Glomerular visceral epithelial cell (primary cell): ENCODE data around the gene ZNF682.
A peak's percentile ranks its signal among the peaks of the same experiment; 100 is the strongest.
"Not testable (repeated sequence)": the region's sequence is repeated elsewhere in the genome, so short reads cannot be mapped to it uniquely, and the experiment has no call there.

Experiments
- DNase-seq: peaks from one replicate; pipeline ENCODE4 v3.0.0-alpha.2; 2016; ENCODE audit errors: extremely low spot score

ZNF682 gene

DNA sequence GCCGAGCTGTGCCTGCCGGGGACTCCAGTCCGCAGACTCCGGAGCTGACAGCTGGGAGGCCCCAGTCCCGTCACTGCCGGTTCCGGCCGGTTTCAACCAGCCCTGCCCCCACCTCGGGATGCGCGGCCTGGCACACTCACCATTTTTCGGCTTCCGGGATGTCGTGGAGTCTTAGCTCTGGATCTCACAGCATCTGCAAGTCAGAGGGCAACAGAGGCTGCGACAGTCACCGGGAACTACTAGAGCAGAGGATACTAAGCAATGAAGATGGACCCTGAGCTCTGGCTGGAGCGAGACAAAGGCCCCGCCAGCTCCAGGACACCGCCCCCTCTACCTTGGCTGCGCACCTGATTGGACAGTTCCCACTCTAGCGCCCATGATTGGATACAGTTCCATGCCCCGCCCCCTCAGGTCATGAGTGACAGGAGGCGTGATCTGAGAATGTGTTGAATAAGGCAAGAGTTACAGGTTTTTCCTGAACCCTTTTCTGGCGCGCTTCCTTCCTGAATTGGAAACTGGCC is at the start of gene ZNF682:
ZNF682 (minus strand) TSS at position 303 of the 521 bp plus-strand sequence; CDS start at position 143, 160 bp downstream.
- DNase-seq: peak; percentile 68

DNA sequence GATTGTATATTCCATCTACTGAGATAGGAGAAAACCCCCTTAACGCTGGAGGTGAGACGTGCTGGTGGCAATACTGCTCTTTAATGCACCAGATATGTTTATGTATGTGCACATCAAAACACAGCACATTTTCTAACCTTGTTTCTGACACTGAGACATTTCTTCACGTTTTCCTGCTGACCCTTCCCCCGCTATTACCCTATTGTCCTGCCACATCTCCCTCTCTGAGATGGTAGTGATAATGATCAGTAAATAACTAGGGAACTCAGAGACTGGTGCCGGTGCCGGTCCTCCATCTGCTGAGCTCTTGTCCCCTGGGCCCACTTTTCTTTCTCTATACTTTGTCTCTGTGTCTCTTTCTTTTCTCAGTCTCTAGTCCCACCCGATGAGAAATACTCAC is 43.6 kb upstream of the ZNF682 start:
- DNase-seq: not testable (repeated sequence)

DNA sequence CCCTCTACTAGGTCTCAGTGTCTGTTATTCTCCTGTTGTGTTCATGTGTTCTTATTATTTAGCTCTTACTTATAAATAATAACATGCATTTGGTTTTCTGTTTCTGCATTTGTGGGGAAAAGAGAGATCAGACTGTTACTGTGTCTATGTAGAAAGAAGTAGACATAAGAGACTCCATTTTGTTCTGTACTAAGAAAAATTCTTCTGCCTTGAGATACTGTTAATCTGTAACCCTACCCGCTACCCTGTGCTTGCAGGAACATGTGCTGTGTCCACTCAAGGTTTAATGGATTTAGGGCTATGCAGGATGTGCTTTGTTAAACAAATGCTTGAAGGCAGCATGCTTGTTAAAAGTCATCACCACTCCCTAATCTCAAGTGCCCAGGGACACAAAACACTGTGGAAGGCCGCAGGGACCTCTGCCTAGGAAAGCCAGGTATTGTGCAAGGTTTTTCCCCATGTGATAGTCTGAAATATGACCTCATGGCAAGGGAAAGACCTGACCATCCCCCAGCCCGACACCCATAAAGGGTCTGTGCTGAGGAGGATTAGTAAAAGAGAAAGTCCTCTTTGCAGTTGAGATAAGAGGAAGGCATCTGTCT is 43.0 kb upstream of the ZNF682 start:
- not testable (repeated sequence) for DNase-seq

DNA sequence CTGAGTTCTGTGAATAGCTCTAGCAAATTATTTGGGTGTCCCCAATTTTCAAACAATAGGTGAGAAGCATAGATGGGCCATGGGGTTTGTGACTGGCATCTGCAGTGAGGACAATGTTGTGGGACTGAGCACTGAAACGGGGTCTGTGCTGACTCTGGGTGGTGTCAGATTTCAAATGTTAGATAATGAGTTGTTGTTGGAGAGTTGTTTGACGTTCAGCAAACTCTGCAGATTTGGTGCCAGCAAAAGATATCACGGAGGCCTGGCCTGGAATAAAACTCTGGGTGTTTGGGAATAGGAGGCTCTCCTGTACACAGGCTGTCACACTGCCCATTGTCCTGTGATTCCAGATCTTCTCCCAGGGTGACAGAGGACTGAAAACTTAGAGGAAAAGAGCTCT is 41.4 kb upstream of the ZNF682 start:
- DNase-seq: no peak

DNA sequence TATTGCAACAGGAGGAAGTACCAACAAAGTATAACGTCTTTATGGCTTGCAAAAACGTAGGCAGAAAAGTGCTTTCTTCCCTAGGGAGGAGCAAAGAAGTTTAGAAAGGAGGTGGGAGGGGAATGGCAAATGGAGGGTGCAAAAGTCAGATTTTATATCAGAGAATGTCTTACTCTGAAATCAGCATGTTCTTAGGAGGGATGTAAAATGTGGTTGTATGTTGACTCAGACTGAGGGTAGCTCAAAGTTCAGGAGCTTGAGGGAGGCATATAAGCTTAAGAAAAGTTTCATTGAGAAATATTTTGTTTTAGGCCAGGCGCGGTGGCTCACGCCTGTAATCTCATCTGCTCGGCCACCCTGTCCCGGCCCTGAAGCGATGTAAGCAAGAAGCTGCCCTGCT is 40.2 kb upstream of the ZNF682 start:
- no peak for DNase-seq

DNA sequence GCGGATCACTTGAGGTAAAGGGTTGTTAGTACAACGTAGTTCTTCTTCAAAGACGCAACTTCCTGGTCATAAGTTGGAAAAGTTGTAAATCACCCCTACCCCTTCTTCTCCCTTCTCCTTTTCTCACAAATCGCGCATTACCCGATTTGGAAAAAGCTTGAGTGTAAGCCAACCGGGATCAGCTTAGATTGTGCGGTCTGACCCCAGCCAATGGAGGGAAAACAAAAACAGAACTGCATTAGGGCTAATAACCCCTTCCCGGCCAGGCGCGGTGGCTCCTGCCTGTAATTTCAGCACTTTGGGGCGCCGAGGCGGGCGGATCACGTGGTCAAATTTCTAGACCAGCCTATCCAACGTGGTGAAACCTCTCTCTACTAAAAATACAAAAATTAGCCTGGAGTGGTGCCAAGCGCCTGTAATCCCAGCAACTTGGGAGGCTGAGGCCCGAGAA is 39.3 kb upstream of the ZNF682 start:
- no peak for DNase-seq

DNA sequence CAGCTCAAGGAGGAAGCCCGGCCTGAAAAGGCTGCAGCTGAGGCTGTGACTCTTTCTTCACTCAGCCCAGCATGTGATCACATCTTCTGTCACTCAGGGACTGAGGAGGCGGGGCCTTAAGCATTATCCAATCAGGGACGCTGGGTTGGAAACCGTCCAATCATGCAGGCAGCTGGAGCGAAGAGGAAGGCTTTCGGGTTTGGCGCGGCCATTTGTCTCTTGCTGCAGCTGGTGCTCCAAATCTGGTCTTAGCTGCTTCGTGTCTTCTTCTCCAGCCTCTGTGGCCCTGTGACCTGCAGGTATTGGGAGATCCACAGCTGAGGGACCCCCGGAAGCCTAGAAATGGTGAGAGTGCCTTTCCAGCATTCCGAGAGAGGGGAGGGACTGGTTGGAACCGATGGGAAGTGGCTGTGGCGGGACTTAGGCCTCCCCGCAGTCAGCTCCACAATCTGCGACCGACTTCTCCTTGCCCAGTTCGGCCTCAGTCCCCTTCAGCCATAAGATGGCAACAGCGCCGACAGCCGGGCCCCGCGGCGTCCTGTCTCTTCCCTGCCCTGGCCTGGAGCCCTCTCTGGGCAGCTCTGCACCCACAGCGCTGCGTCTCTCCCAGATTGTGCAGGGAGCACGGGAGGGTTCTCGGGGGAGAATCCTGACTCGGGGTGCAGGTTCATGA is 38.6 kb upstream of the ZNF682 start, which contains the start of gene ZNF90:
ZNF90 (plus strand) TSS at position 210 of the 673 bp plus-strand sequence; CDS start at position 343, 133 bp downstream.
- DNase-seq: no peak

DNA sequence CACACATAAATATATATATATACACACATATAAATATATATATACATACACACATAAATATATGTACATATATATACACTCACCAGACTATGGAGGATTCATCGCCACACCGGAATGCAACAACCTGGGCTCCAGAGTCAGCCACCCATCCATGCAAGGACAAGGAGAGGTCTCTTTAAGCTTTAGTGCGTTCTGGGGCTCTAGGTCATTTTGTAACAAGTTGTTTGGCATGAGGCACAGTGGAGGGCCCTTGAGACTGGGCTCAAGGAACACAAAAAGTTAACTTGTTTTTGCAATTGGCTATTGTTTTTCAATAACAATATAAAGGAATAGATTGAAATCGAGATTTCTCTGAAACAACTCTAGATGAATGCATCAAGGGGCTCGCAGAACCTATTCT is 33.6 kb upstream of the ZNF682 start:
- no peak for DNase-seq

DNA sequence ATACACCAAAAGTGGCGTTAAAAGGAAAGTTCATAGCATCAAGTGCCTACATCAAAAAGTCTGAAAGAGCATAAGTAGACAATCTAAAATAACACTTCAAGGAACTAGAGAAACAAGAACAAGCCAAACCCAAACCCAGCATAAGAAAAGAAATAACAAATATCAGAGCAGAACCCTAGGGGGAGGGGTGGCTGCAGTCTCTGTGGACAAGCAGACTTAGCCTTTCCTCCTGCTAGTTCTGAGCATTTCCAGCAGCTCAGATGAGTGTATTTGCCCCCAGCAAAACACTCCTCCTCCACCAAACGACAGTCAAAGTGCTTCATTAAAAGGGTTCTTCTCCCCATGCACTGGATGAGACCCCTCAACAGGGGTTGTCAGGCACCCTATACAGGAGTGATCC is 31.4 kb upstream of the ZNF682 start:
- DNase-seq: no peak

DNA sequence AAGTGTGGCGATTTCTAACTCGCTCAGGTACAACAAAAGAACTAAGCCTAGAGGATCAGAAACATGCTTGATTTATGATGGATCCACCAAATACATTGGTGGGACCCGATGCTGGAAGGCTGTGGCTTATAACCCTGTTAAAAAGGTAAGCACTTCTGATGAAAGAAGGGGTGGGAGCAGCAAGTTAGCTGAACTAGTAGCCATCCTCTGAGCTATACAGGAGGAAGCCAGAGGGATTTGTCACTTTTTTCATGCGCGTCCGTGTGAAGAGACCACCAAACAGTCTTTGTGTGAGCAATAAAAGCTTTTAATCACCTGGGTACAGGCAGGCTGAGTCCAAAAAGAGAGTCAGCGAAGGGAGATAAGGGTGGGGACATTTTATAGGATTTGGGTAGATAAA is 29.3 kb upstream of the ZNF682 start:
- DNase-seq: not testable (repeated sequence)

DNA sequence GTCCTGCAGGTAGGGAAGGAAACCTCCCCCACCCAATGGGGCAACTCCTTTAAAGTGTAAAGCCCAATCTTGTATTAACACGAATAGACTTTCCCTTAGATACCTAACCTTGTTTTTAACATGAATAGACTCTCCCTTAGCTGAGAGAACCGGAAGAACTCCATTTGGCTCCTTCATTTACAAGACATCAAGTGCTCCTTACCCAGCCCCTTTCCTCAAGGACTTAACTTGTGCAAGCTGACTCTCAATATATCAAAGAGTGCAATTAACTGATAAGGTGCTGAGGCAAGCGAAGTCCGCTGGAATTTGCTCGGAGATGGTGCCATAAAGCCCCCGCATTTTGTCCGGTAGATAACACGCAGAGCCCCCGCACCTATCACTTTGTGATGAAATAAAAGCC is 28.6 kb upstream of the ZNF682 start:
- no peak for DNase-seq

DNA sequence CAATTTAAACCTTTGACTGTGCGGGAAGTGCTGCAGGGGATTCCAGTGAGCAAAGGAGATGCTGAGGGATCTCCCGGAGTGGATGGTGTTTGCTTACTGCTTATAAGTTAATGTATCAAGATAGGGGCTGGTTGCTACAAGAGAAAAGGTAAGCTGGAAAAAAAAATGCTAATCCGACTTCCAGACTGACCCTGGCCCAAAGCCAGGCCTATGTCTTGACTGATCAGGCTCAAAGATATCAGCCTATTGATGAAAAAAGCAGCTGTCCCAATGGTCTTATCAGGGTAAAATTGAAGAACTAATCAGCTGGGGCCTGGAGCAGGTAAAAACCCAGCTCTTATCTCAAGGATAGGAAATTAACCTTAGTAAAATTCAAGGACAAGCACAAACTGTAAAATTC is 27.6 kb upstream of the ZNF682 start:
- no peak for DNase-seq

DNA sequence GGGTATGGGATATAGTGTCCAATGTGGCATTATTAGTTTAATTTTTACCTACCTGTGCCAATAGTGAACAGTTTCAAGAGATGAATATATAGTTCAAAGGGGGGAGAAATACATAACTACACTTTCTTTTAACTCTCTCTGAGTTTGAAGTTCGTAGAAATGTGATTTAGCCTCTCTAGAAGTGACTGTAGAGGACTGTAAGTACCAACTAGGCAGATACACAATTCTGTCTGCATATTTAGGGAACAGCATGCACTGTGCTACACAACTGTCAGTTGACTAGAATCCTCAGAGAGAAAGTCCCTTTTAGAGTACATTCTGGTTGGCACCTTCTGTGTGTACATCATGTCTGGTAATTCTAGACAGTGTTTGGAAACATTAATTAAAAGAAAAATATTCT is 21.0 kb upstream of the ZNF682 start:
- DNase-seq: no peak

DNA sequence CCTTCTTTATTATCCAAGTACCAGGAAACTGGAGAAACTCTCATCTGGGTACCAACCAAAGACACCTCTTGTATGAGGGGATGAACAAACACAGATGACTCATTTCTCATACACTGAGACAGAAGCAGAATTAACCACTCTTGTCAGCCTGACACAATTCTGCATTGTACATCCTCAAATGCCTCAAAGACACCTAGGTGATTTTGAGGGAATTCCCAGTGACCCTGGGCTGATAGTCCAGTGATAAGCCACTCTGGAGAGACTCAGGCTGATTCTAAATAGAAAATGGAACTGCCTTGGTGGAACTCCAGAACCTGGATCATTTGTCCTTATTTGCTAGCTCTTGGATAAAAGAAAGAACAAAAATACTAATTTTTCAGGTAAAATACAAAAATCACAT is 19.4 kb upstream of the ZNF682 start:
- not testable (repeated sequence) for DNase-seq

DNA sequence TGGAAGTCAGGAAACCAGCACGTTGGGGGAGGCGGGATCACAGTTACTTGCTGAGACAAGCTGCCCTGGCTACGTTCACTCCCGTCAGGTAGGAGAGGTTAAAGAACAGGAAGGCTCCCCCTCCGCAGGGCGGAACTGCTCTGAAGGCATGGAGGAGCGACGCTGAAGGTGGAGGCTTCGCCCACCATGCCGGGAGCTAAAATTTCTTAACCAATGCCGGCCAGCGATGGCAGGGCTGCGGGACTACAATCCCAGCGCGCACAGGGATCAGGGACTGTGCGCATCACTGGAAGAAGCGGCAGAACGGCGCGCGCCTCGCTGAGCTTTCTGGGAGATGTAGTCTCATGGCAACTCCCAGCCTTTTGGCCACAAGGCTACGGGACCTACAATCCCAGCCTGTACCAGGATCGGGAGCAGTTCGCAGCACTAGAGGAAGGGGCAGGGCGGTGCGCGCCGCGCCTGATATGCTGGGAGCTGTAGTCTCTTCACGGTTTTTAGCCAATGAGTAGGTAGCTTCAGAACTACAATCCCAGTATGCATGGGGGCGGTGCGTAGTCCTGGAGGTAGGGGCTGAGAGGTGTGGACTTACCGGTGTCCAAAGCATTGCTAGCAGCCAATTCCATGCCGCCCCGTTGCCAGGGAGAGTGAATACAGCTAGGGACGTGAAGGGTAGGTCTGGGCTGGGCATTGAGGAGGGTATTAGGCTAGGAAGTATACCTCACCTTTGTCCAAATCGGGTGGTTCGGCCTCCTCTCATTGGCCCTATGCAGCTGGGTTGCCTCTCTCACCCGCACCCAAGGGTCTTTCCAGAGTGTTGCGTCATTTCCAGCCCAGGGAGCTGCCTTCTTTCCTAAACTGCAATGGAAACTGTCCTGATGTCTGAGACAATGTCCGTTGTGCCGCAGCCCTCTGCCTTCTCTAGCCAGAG is 12.8 kb upstream of the ZNF682 start:
- DNase-seq: peak; percentile 14

DNA sequence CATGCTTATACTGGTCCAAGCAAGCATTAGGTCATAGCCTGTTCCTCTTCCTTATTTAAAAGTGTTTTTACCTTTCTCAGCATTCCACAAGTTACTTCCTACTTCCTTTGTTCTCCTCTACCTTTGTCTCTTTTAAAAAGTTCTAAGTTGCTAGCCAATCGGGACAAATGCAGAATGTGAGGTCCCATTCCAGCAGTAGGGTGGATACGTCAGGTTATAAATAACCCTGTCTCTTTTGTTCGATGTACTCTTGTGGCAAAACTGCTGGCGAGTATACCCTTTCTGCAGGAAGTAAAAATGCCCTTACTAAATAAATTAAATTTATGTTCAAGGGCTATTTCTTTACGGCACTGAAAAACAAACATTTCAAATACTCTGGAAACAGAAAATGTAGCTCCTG is 6.4 kb upstream of the ZNF682 start:
- DNase-seq: not testable (repeated sequence)

DNA sequence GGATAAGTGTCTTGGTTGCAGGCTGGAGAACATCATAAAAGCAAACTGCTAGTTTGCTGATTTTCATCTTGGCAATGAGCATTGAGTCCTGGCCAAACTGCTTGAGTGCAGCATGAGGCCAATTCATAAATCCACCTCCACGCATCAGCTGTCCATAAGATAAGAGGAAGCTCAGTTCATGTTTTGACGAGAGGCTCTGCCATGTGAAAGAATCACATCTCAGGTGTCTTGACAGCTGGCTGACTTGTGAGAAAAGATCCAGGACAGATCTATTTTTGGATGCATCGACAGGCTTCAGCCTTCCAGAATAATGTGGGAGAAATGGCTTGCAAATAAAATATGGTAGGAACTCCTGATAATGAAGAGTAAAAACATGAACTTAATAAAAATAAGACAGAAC is 5.4 kb upstream of the ZNF682 start:
- no peak for DNase-seq

DNA sequence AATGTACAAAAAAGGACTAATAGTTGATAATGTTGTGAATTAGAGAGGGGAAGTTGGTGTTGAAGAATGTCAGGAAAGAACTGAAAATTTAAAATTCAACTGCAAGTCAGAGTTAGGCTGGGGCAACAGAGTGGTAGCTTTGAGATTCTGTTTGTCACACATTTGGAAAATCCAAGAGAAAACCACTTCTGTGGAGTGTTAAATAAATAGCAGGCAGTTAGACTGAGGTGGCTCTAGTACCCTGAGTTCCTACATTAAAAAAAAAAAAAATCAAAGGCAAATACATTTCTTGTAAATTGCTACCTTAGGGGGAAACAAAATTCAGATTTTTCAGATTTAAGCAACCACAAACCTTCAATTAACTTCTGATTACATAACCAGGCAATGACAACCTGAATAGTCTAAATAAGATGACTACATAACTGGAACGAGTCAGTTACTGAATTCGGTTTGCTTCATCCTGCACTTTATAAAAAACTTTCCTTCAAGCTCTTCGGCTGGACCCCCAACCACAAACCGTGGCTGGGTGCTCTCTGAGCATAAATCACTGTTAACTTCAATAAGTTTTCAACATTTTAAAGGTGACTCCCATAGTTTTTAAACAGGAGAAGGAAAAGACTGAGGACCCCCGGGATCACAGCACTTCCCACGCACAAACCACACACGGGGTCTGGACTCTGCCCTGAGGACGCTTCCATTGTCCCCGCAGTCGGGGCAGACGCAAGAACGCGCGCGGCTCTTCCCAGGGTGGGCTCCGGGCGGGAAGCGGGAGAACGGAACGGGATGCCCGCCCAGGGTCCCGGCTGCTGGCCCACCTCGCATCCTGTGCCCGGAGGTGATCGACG is 725 bp downstream of the ZNF682 start:
- no peak for DNase-seq

DNA sequence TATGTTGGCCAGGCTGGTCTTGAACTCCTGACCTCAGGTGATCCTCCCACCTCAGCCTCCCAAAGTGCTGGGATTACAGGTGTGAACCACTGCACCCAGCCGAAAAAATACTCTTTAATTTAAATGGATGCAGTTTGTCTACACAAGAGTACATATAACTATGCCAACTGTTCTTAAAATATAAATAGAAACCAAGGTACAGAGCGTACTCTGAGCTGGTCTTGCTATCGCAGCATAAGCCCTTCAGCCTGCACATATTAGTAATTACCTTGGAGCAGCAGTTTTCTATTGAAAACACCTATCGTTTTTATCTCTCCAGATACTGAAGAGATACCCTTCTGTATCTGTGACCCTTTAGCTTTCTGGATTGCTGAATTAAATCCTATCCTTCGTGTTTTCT is 3.4 kb downstream of the ZNF682 start:
- no peak for DNase-seq

DNA sequence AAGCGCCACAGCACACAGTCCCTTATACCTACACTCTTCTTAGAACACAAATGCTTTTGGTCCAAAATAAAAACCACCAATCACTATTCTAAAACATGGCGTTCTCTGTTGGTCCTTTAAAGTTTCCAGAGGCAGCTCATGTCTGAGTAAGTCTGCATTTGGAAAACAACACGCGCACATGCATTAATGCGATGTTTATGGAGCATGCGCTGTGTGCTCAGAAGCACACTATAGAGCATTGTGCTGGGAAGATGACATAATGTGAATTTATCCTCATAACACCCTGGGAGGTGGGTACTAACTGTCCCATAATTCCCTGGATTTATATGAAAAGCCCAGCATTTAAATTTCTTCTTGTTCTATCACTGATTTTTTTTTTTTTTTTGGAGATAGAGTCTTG is 10.7 kb downstream of the ZNF682 start:
- DNase-seq: no peak

DNA sequence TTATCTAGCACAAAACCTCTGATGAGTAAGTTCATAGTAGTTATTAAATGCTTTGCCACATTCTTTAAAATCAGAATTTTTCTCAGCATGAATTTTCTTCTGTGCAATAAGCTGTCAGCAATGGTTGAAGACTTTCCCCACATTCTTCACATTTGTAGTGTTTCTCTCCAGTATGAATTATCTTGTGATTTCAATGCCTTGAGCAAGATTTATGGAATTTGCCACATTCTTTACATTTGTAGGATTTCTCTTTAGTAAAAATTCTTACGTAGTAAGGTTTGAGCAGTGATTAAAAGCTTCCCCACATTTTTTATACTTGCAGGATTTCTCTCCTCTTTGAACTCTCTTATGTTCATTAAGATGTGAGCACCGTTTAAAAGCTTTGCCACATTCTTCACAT is 33.6 kb downstream of the ZNF682 start:
- no peak for DNase-seq
